EL (cell line): ENCODE data around the gene GYPC.

ENCODE experiments used
- DNase-seq: peaks from one replicate; pipeline ENCODE4 v3.0.0-alpha.2; 2016

GYPC gene

GRCh38 chr2:126652323-126652891, 3.6 kb upstream of the GYPC start:
- DNase-seq = no peak

- DNase-seq = no peak
These were observed 2.8 kb upstream of the GYPC start for GRCh38 chr2:126653109-126653508.

GRCh38 chr2:126653761-126654160, 2.2 kb upstream of the GYPC start:
- no peak for DNase-seq

GRCh38 chr2:126655051-126655450, 907 bp upstream of the GYPC start:
- DNase-seq = no peak

GRCh38 chr2:126656431-126657147, 631 bp downstream of the GYPC start:
- peak; percentile 46 for DNase-seq

GRCh38 chr2:126657148-126657635, 1.2 kb downstream of the GYPC start:
- peak; percentile 87 for DNase-seq

GRCh38 chr2:126657636-126658318, 1.8 kb downstream of the GYPC start:
- DNase-seq = peak; percentile 99

GRCh38 chr2:126658319-126658904, 2.5 kb downstream of the GYPC start:
- no peak for DNase-seq

GRCh38 chr2:126658905-126659561, 3.1 kb downstream of the GYPC start:
- DNase-seq = peak; percentile 62

- no peak for DNase-seq
These were observed 3.9 kb downstream of the GYPC start for GRCh38 chr2:126659562-126660467.

GRCh38 chr2:126660971-126661370, 5.0 kb downstream of the GYPC start:
- DNase-seq = no peak

GRCh38 chr2:126661702-126662500, 5.9 kb downstream of the GYPC start:
- DNase-seq = no peak

GRCh38 chr2:126662621-126663020, 6.7 kb downstream of the GYPC start:
- no peak for DNase-seq

- no peak for DNase-seq
These were observed 7.4 kb downstream of the GYPC start for GRCh38 chr2:126663184-126663963.

- DNase-seq = no peak
These were observed 8.3 kb downstream of the GYPC start for GRCh38 chr2:126664234-126664633.

GRCh38 chr2:126664639-126665038, 8.7 kb downstream of the GYPC start:
- DNase-seq = no peak

GRCh38 chr2:126665483-126665882, 9.5 kb downstream of the GYPC start:
- no peak for DNase-seq

GRCh38 chr2:126668254-126668653, 12.3 kb downstream of the GYPC start:
- no peak for DNase-seq

- no peak for DNase-seq
These were observed 13.8 kb downstream of the GYPC start for GRCh38 chr2:126669772-126670171.

GRCh38 chr2:126671488-126671887, 15.5 kb downstream of the GYPC start:
- no peak for DNase-seq
